Stimulated activated CD8-positive, alpha-beta memory T cell treated with anti-CD3 and anti-CD28 coated beads, Interleukin-15, amount 100 ng/mL, for 1 hour (primary cell): ENCODE results near the gene UPF2.

Source experiments
- DNase-seq: peaks from one replicate; pipeline ENCODE4 v3.0.0-alpha.2; 2020; ENCODE audit warnings: low read depth

Gene UPF2

DNA sequence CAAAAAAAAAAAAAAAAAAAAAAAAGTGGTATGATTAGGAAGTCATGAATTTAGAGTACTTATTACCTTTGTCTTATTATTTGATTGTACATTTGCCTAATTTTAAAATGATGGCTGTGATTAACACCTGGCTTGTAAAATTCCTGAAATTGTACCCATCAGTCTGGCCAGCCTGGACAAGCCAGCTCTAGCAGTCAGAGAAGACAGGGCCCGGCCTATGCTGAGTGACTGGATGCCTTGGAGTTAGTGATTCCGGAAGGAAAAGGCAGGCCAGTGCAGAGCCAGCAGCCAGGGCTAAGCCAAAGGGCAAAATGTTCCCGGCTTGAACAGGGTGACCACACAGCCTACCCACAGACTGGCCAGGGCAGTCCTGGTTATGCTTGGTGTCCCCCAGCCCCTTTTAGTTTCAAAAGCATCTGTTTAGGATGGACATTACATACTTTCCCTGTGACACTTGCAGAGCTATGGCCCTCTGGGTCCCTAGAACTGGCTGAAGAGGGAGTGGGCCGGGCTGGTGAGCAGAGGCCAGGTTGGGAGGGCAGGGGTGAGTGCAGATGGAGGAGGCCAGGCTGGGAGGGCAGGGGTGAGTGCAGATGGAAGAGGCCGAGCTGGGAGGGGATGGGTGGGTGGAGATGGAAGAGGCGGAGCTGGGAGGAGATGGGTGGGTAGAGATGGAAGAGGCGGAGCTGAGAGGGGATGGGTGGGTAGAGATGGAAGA, 157.7 kb downstream of the UPF2 start:
- no peak for DNase-seq

DNA sequence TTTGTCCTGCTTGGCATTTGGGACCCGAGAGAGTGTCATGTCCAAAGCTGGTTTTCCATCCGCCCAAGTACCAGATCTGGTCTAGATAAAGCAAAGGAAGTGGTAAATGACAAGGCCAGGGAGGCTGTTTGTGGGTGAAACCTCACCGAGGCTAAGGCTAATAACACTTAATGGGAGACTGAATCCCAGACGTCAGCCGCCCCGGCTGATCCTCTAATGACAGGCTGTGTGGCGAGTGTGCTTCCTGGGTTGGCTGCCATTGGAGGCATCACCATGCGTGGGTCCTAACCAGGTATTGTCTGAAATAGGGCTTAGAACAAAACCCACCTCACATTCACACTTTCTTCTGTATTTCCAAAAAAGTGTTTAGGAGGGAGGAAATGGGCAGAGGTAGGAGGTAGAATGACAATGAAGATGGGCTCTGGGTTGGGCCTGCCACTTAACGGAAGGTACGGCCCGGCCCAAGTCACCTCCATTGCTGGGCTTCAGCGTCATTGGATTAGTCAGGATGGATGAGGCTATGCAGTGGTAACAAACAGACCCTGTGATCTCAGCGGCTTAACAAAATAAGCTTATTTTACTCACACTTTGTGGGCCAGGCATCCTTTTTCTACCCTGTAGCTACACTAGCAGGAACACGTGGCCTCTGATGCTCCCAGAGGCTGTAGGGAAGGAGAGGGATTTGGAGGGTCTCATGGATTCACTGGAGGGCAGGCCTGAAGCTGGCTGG, 159.8 kb downstream of the UPF2 start:
- no peak for DNase-seq

DNA sequence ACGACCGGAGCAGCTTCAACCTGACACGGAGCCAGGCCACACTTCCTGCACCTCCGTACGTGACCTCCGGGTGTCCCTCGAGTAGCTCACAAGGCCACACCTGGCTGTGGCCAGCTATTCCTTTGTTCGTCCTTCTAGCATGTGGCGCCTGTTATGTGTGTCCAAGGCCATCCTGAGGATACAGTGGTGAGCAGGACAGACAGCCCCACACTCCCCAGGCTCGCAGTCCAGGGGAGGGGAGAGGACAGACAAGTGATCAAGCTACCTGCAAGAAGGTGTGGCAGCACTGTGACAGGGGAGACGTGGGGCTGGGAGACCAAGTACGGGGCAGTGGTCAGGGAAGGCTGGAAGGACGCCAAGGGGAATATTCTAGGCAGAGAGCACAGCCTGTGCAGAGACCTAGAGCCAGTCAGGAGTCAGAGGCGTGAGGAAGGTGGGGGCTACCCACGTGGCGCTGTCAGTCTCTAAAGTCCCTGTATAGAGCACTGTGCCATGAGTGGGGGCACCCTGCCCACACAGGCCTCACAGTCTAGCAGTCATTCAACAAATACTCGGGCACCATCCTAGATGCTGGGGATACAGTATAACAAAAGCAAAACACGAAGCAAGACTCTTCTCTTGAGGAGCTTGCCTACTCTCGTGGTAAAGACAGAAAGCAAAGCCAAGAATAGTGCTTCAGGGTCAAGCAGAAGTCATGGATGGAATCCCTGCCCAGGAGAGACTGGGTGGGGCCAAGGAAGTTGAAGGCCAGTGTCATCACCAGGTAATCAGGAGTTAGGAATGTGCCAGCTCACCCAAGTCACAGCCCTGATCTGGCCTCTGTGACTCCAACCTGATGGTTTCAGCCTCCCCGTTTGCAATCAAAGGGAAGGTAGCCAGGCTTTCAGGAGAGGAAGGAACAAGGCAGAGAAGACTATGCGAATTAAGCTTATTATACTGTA, 160.9 kb downstream of the UPF2 start:
- DNase-seq: no peak

DNA sequence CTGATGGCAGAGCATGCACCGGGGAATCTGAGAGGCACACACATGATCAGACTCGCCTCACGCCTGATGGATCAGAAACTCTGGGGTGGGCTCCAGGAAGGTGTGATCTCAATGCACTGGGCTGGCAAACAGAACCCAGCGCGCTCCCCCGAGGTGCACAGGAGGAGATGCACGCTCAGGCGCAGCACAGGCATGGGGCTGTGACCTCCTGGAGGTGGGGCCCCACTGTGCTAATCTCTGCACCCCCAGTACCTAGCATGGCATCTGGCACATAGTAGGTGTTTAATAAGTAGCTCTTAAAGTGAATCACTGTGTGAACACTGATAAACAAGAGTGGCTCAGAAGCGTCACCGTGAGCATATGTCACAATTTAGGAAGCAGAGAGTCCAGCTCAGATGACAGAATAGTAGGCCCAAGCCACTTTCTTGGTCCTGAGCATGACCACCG, 161.6 kb downstream of the UPF2 start:
- DNase-seq: no peak

DNA sequence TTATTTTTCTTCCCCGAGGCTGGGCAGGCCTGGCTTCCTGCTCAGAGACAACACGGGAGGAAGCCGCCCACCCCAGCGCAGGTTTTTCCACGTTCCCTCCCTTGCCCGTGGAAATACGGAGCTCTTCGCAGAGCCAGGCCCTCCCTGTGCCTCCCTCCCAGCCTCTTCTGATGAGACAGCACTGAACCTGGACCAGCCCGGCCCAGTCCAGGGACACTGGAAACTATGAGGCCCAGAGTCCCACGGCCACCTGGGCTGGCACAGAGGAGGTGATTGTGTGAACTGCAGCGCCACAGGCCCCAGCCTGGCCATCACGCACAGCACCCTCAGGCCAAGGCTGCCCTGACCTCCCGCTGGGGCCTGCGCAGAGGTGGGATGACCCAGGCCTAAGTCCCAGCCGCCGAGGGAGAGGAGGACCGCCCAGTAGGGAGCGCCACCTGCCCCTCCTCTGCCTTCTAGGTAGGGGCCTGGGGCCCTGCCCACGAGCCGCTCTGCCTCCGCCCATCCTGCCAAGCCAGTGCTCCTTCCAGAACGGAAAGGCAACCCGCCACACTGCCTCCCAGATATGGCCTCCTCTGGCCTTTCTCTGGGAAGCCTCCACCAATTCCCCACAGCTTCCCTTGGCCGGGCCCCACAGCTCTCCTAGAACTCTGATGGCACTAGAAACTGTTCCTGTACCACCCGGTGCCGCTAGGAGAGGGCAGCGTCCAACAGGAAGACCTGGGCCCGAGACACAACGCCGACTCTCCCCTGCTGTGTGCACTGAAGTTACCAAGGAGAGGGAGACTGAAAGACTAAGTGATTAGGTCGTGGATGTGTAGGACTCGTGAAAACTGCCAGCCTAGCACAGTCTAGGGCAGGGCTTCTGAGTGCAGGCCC, 162.2 kb downstream of the UPF2 start:
- DNase-seq: no peak

DNA sequence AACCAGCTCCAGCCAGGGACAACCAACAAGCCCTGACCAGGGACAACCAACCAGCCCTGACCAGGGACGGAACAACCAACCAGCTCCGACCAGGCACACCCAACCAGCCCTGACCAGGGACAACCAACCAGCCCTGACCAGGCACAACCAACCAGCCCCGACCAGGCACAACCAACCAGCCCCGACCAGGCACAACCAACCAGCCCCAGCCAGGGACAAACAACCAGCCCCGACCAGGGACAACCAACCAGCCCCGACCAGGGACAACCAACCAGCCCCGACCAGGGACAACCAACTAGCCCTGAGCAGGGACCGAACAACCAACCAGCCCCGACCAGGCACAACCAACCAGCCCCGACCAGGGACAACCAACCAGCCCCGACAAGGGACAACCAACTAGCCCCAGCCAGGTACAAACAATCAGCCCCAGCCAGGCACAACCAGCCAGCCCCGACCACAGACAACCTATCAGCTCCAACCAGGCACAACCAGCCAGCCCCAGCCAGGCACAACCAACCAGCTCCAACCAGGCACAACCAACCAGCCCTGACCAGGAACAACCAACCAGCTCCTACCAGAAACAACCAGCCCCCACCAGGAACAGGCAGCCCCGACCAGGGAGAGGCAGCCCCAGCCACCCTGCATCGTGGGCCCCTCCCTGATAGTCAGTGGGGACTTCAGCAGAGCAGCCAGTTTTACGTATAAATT, 163.1 kb downstream of the UPF2 start:
- no peak for DNase-seq

DNA sequence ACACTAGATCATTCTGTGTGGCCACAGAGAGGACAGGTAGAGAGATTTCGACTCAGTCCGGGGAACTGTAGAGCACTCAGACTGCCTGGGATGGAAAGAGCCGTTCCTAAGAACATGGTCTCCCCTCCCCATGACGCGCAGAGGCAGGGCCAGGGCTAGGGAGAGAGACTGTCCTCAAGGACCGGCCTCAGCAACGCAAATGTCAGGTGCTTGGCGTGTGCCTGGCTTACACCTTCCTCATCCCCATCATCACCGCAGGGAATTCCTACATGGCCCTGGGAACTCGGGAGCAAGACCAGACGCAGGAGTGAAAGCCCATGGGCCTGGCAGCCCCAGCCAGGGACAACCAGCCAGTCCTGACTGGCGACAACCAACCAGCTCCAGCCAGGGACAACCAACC, 163.8 kb downstream of the UPF2 start:
- DNase-seq: no peak

DNA sequence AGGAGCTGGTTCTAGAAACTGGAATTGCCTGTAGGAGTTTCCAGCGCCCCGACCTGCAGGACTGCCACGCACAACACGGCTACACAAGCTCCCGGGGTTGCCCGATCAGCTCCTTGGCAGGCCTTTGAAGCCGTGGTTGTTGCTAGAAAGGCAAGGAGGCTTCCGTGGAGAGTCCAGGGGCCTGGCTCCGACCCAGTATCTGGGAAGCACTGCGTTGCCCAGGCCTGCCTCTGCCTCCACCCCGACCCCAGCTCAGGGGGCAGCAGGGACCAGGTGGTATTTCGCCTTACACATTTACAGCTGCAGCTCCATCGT, 165.1 kb downstream of the UPF2 start:
- DNase-seq: no peak

DNA sequence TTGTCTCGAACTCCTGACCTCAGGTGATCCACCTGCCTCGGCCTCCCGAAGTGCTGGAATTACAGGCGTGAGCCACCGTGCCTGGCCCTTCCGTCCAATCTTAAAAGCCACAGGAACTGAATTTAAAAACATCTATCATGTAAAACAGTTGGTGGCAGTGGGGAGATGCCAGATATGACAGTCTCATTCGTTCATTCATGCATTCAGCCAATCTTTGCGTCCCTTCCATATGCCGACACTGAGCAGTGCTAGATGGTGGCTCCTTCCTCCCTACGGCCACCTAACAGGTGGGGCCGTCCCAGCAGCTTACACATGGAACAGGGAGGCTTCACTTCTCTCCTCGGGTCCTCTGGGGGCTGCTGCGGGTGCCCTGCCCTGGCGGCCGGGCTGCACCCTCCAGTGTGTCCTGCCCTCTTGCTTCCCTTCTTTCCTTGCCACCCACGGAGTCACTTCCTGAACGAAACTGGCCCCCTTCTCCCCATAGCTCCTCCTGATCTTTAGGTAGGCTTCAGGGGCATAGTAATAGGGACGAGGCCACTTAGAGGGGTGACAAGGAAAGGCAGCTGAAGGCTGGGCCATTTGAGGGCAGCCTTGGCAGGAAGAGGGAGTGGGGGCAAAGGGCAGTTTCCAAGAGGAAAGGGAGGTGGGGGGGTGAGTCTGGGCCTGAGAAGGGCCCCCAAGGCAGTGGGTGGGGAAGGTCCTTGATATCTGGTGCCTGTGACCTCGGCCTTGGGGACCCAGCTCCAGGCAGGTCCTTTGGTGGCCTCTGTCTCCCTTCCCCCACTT, 165.6 kb downstream of the UPF2 start:
- no peak for DNase-seq

DNA sequence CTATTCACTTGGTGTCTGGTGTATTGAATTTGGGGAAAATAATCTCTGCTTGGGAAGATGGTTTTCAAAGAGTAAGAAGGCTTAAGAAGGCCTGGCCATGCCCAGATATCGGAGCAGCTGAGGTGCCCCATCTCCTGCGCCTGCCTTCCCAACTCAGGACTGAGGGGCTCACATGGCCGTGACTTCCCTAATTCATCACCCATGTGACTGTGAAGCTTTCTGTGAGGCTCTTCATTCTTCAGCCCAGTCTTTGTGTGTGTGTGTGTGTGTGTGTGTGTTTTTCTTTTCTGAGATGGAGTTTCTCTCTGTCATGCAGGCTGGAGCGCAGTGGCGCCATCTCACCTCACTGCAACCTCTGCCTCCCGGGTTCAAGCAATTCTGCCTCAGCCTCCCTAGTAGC, 166.3 kb downstream of the UPF2 start:
- no peak for DNase-seq

DNA sequence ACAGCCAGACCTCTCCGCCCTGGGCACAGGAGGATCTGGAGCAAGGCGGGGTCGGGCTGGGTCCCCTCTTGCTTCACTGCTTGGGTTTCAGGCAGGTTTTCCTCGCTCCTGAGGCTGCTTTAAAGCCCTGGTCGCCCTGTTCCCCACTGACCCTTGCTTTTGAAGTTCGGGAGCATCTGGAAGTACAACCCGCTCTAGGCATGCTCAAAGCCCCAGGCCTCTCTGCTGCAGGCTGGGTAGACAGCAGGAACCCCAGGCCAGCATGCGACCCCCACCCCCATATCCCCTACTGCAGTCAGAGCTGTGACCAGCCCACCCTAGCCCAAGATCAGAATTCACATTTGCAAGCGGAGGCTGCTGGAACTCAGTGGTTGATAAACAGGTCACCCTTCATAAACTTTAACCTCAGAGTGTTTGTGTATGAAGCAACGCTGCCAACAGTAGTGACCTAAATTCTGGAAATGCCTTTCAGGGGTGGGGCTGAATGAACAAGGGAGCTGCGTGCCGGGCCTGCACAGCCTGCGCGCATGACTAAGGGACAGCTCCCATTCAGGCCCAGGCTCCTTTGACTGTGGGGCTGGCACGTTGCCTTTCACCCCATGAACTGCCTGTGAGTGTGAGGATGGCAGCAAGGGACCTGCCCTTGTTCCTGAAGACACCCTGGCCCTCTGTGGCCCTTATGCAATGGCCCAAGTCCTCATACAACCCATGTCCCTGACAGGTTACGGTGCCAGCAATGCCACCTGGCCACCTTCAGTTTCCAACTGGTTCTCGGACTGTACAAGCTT, 166.9 kb downstream of the UPF2 start:
- no peak for DNase-seq

DNA sequence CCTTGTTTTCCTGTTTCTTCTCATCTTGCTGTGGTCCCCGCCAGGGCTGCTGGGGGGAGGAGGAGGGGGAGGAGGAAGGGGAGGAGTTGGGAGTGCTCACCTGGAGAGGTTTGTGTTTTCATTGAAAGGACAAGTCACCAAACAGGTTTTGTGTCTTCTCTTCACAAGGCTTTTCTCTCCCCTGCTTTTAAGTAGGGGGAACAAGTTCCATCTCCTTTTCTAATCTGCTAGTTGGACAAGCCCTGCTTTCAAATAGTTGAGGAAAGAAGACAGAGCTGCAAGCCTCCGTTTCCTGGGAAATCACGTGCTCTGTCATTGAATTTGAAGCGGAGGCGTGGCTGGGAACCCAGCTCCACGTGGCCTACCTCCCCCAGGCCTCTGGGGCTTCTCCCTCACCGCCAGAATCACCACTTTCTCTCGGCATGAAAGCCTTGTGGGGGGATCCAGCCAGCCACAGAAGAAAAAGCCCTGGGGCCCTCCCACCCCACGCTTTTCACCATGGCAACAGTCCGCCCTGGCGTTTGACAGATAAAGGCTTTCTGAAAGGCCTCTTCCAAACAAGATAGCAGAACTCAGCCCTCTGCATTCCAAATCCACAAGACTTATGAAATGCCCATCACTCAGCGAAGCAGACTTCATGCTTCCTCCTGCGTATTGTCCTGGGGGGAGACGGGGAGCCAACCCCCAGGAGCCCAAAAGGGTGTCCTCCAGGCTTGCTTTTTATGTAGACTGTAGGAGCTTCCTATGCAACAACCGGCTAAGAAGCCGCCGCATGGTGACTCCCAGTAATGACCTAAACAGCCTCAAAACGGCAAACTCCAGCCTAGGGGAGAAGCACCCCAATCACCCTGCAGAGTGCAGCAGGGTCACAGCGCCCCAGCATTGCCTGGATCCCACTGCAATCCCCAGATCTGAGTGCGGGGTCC, 167.8 kb downstream of the UPF2 start:
- no peak for DNase-seq

DNA sequence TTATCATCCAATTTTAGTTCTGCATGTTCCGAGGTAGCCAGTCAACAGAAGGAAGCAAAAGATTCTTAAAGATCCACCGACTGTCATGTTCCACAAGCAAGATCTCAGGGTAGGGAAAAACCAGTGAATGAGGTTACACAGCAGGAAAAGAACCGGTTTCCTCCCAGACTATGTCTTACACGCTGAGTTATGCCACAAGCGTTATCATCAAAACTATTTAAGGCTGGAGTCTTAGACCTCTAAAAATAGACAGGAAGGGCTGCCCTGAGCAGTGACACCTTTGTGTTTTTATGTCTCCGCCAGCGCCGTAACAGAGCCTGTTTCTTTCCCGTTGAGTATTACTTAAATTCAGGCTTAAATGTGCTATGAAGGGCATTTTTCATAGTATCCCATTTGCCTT, 171.1 kb downstream of the UPF2 start:
- no peak for DNase-seq

DNA sequence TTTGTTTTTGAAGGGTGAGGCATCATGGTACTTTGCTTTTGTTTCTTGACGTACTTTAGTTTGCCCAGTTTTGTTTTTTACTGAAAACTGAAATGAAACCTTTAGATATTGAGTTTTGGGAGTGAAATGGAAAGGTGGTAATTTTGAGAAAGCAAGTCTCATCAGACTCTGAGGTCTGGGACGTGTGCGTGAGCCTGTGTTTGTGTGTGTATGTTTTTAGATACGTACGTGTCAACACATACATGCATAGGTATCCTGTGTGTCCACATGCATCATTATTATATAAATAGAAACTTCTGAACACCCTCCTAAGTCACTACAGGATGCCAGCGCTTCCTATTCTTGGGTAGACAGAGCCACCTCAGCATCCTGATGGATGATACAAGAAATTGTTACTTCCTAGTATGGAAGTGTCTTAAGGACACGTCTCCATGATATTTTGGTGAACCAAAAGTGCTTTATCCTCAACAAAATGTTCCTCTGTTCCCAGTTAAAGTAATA, 171.7 kb downstream of the UPF2 start:
- no peak for DNase-seq

DNA sequence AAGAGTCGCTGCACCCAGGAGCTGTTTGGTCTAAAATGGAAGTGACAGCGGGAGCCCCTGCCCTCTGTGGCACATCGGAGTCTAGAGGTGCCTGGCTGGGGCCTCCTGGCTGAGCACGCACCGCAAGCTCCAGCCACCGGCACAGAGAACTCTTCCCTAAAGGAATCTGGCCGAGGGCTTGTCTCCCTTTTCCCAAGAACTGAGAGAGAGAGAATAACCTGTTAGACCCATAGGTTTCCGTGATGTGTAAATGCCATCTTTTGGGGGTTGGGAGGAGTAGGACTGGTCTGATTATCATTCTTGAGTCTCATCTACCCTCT, 172.2 kb downstream of the UPF2 start:
- DNase-seq: no peak
